Measurements from ENCODE around the gene DPYSL3.
A peak's percentile ranks its signal among the peaks of the same experiment; 100 is the strongest.

Gene DPYSL3

GRCh38 chr5:147453875-147454814 is 55.7 kb downstream of the DPYSL3 start:
- peaks cover 0 to 5% of the 10 kb centered on the region in 2 experiments for H3K27me3 ChIP-seq (ENCODE audit: control insufficient read depth in 1 of 2, insufficient read depth in 1 of 2, low read length in 2 of 2)
- peak overlapping the region; percentile 51 to 67 for H2BK12ac ChIP-seq (ENCODE audit: low read length in 2 of 2)
- peak overlapping the region; percentile 27 for H3K27ac ChIP-seq (ENCODE audit: low read length, poor library complexity, severe bottlenecking)
- peak overlapping the region; percentile 77 for H2BK120ac ChIP-seq (ENCODE audit: low read depth, low read length)
- DNase-seq, result peak; percentile 91
- no peaks in the 10 kb centered on the region for H3K36me3 ChIP-seq (ENCODE audit: control insufficient read depth in 1 of 2, insufficient read depth in 2 of 2, low read depth in 1 of 2, low read length in 2 of 2)
- H3K9ac ChIP-seq (ENCODE audit: low read length), result peak overlapping the region; percentile 93
- peak overlapping the region; percentile 86 for H4K91ac ChIP-seq (ENCODE audit: low read length)
- H2BK5ac ChIP-seq (ENCODE audit: low read depth, low read length, poor library complexity, severe bottlenecking), result peak overlapping the region; percentile 48
- peak overlapping the region; percentile 87 for H2AFZ ChIP-seq (ENCODE audit: low read depth, low read length)
- H3K9me3 ChIP-seq (ENCODE audit: control insufficient read depth, low read length), result no peaks in the 10 kb centered on the region
- peaks cover 20% of the 10 kb centered on the region for H3K79me1 ChIP-seq (replicated peaks; ENCODE audit: low read length, poor library complexity, severe bottlenecking)
- H3K23ac ChIP-seq (ENCODE audit: low read length in 2 of 2), result peak overlapping the region in 1 of 2 experiments; percentile 14
- H3K18ac ChIP-seq (ENCODE audit: low read depth in 1 of 2, low read length in 2 of 2), result peak overlapping the region; percentile 70 to 95
- H3K4me3 ChIP-seq (ENCODE audit: insufficient read depth in 1 of 2, low read depth in 1 of 2, low read length in 2 of 2), result peak overlapping the region; percentile 89
- WGBS, result 4% methylated on average over 51 of the region's 54 CpGs
- peak overlapping the region; percentile 69 for H4K8ac ChIP-seq (ENCODE audit: low read length)
- peak overlapping the region in 1 of 2 experiments; percentile 88 for H3K14ac ChIP-seq (ENCODE audit: low read length in 2 of 2)
- H3K4me2 ChIP-seq (ENCODE audit: low read length, poor library complexity, severe bottlenecking), result peak overlapping the region; percentile 47
- peaks cover 13% of the 10 kb centered on the region for H3K4me1 ChIP-seq (ENCODE audit: control insufficient read depth, insufficient read depth, low read depth, low read length)
- H3K4ac ChIP-seq (ENCODE audit: low read depth in 1 of 2, low read length in 2 of 2), result peak overlapping the region in 1 of 2 experiments; percentile 82
- peak overlapping the region; percentile 31 for H2AK5ac ChIP-seq (ENCODE audit: low read length, severe bottlenecking)
- H2BK15ac ChIP-seq (ENCODE audit: low read depth, poor library complexity, severe bottlenecking), result no peak overlapping the region

GRCh38 chr5:147452165-147452811 is 57.6 kb downstream of the DPYSL3 start:
- Histone ChIP-seq H2BK5ac (ENCODE audit: low read depth, low read length, poor library complexity, severe bottlenecking) (no peak overlapping the region), H3K23ac (ENCODE audit: low read length in 2 of 2) (peak overlapping the region in 1 of 2 experiments; percentile 77), H2AK5ac (ENCODE audit: low read length, severe bottlenecking) (no peak overlapping the region), H3K27ac (ENCODE audit: low read length, poor library complexity, severe bottlenecking) (no peak overlapping the region), H3K9me3 (ENCODE audit: control insufficient read depth, low read length) (no peaks in the 10 kb centered on the region), H2BK12ac (ENCODE audit: low read length in 2 of 2) (peak overlapping the region; percentile 12 to 43), H4K8ac (ENCODE audit: low read length) (peak overlapping the region; percentile 65), H3K27me3 (ENCODE audit: control insufficient read depth in 1 of 2, insufficient read depth in 1 of 2, low read length in 2 of 2) (peaks cover 0 to 5% of the 10 kb centered on the region in 2 experiments), H3K18ac (ENCODE audit: low read depth in 1 of 2, low read length in 2 of 2) (peak overlapping the region in 1 of 2 experiments; percentile 72), H3K4me1 (ENCODE audit: control insufficient read depth, insufficient read depth, low read depth, low read length) (peaks cover 13% of the 10 kb centered on the region), H2BK120ac (ENCODE audit: low read depth, low read length) (no peak overlapping the region), H3K4ac (ENCODE audit: low read depth in 1 of 2, low read length in 2 of 2) (peak overlapping the region in 1 of 2 experiments; percentile 78), H3K36me3 (ENCODE audit: control insufficient read depth in 1 of 2, insufficient read depth in 2 of 2, low read depth in 1 of 2, low read length in 2 of 2) (no peaks in the 10 kb centered on the region), H2AFZ (ENCODE audit: low read depth, low read length) (no peak overlapping the region), H2BK15ac (ENCODE audit: low read depth, poor library complexity, severe bottlenecking) (peak overlapping the region; percentile 44), H4K91ac (ENCODE audit: low read length) (peak overlapping the region; percentile 81), H3K9ac (ENCODE audit: low read length) (peak overlapping the region; percentile 93), H3K4me2 (ENCODE audit: low read length, poor library complexity, severe bottlenecking) (peak overlapping the region; percentile 99), H3K4me3 (ENCODE audit: insufficient read depth in 1 of 2, low read depth in 1 of 2, low read length in 2 of 2) (peak overlapping the region; percentile 89), H3K79me1 (replicated peaks; ENCODE audit: low read length, poor library complexity, severe bottlenecking) (peaks cover 14% of the 10 kb centered on the region), H3K14ac (ENCODE audit: low read length in 2 of 2) (peak overlapping the region in 1 of 2 experiments; percentile 86)
- no peak for DNase-seq
- 19% methylated on average over 17 of the region's 25 CpGs for WGBS

- no peaks in the 10 kb centered on the region for H3K36me3 ChIP-seq (ENCODE audit: control insufficient read depth in 1 of 2, insufficient read depth in 2 of 2, low read depth in 1 of 2, low read length in 2 of 2)
- no peak for DNase-seq
- H3K14ac ChIP-seq (ENCODE audit: low read length in 2 of 2), result no peak overlapping the region
- peaks cover 17% of the 10 kb centered on the region for H3K79me1 ChIP-seq (replicated peaks; ENCODE audit: low read length, poor library complexity, severe bottlenecking)
- peaks cover 0 to 5% of the 10 kb centered on the region in 2 experiments for H3K27me3 ChIP-seq (ENCODE audit: control insufficient read depth in 1 of 2, insufficient read depth in 1 of 2, low read length in 2 of 2)
- no peak overlapping the region for H3K4me2 ChIP-seq (ENCODE audit: low read length, poor library complexity, severe bottlenecking)
- no peak overlapping the region for H3K4ac ChIP-seq (ENCODE audit: low read depth in 1 of 2, low read length in 2 of 2)
- H2BK12ac ChIP-seq (ENCODE audit: low read length in 2 of 2), result peak overlapping the region in 1 of 2 experiments; percentile 47
- no peak overlapping the region for H2BK15ac ChIP-seq (ENCODE audit: low read depth, poor library complexity, severe bottlenecking)
- H3K4me1 ChIP-seq (ENCODE audit: control insufficient read depth, insufficient read depth, low read depth, low read length), result peaks cover 13% of the 10 kb centered on the region
- no peak overlapping the region for H2BK5ac ChIP-seq (ENCODE audit: low read depth, low read length, poor library complexity, severe bottlenecking)
- no peaks in the 10 kb centered on the region for H3K9me3 ChIP-seq (ENCODE audit: control insufficient read depth, low read length)
- H3K4me3 ChIP-seq (ENCODE audit: insufficient read depth in 1 of 2, low read depth in 1 of 2, low read length in 2 of 2), result no peak overlapping the region
- H4K8ac ChIP-seq (ENCODE audit: low read length), result no peak overlapping the region
- H2AK5ac ChIP-seq (ENCODE audit: low read length, severe bottlenecking), result no peak overlapping the region
- no peak overlapping the region for H3K27ac ChIP-seq (ENCODE audit: low read length, poor library complexity, severe bottlenecking)
- no peak overlapping the region for H3K23ac ChIP-seq (ENCODE audit: low read length in 2 of 2)
- H2AFZ ChIP-seq (ENCODE audit: low read depth, low read length), result no peak overlapping the region
- 93% methylated on average over 3 of the region's 3 CpGs for WGBS
- H2BK120ac ChIP-seq (ENCODE audit: low read depth, low read length), result no peak overlapping the region
- no peak overlapping the region for H3K9ac ChIP-seq (ENCODE audit: low read length)
- no peak overlapping the region for H4K91ac ChIP-seq (ENCODE audit: low read length)
- H3K18ac ChIP-seq (ENCODE audit: low read depth in 1 of 2, low read length in 2 of 2), result no peak overlapping the region
Observed at GRCh38 chr5:147451193-147451592, 58.7 kb downstream of the DPYSL3 start.

DNA sequence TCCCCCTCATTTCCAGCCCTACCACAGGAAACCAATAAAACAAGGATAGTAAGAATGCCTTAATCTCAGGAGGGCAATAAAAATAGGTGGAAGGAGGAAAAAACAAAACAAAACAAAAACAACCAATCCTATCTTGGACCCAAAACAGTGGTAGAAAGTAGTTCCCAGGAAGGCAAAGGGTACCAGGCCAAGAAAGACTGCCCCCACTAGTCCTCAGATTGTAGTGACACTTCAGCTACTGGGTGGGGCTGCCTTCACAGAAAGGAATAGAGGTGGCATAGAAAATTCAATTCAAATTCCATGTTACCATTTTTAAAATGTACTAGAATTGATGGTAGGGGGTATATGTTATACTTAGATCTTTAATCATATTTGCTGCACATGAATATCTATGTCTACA is 59.3 kb downstream of the DPYSL3 start:
- Histone ChIP-seq H3K23ac (ENCODE audit: low read length in 2 of 2) (no peak overlapping the region), H2AK5ac (ENCODE audit: low read length, severe bottlenecking) (no peak overlapping the region), H2BK5ac (ENCODE audit: low read depth, low read length, poor library complexity, severe bottlenecking) (no peak overlapping the region), H3K27ac (ENCODE audit: low read length, poor library complexity, severe bottlenecking) (no peak overlapping the region), H3K4ac (ENCODE audit: low read depth in 1 of 2, low read length in 2 of 2) (no peak overlapping the region), H3K27me3 (ENCODE audit: control insufficient read depth in 1 of 2, insufficient read depth in 1 of 2, low read length in 2 of 2) (peaks cover 0 to 5% of the 10 kb centered on the region in 2 experiments), H3K4me1 (ENCODE audit: control insufficient read depth, insufficient read depth, low read depth, low read length) (peaks cover 13% of the 10 kb centered on the region), H3K14ac (ENCODE audit: low read length in 2 of 2) (no peak overlapping the region), H2BK120ac (ENCODE audit: low read depth, low read length) (no peak overlapping the region), H3K9ac (ENCODE audit: low read length) (no peak overlapping the region), H4K8ac (ENCODE audit: low read length) (no peak overlapping the region), H2AFZ (ENCODE audit: low read depth, low read length) (no peak overlapping the region), H3K4me2 (ENCODE audit: low read length, poor library complexity, severe bottlenecking) (no peak overlapping the region), H3K9me3 (ENCODE audit: control insufficient read depth, low read length) (no peaks in the 10 kb centered on the region), H4K91ac (ENCODE audit: low read length) (no peak overlapping the region), H2BK12ac (ENCODE audit: low read length in 2 of 2) (no peak overlapping the region), H3K18ac (ENCODE audit: low read depth in 1 of 2, low read length in 2 of 2) (no peak overlapping the region), H3K79me1 (replicated peaks; ENCODE audit: low read length, poor library complexity, severe bottlenecking) (peaks cover 17% of the 10 kb centered on the region), H2BK15ac (ENCODE audit: low read depth, poor library complexity, severe bottlenecking) (no peak overlapping the region), H3K36me3 (ENCODE audit: control insufficient read depth in 1 of 2, insufficient read depth in 2 of 2, low read depth in 1 of 2, low read length in 2 of 2) (no peaks in the 10 kb centered on the region), H3K4me3 (ENCODE audit: insufficient read depth in 1 of 2, low read depth in 1 of 2, low read length in 2 of 2) (no peak overlapping the region)
- no peak for DNase-seq
